HG03432 (cell line): ENCODE data around the gene NOP10.
A peak's percentile ranks its signal among the peaks of the same experiment; 100 is the strongest.
"Not testable (repeated sequence)": the region's sequence is repeated elsewhere in the genome, so short reads cannot be mapped to it uniquely, and the experiment has no call there.

Experiments used
- ATAC-seq: cut with Tn5 transposase; IDR thresholded peaks from one replicate; pipeline ENCODE4 v1.9.1; 2021; ENCODE audit warnings: mild to moderate bottlenecking, moderate library complexity; ENCODE audit not compliant: unreplicated experiment

NOP10 gene

GRCh38 chr15:34359416-34359815 is 16.5 kb upstream of the NOP10 start:
- no peak for ATAC-seq

GRCh38 chr15:34358948-34359347 is 16.0 kb upstream of the NOP10 start:
- ATAC-seq = no peak

GRCh38 chr15:34358367-34358766 is 15.4 kb upstream of the NOP10 start:
- no peak for ATAC-seq

GRCh38 chr15:34357653-34358052 is 14.7 kb upstream of the NOP10 start:
- ATAC-seq = no peak

GRCh38 chr15:34355241-34355640 is 12.3 kb upstream of the NOP10 start:
- no peak for ATAC-seq

- no peak for ATAC-seq
Observed at GRCh38 chr15:34354286-34354685, 11.3 kb upstream of the NOP10 start.

- ATAC-seq = no peak
Observed at GRCh38 chr15:34353627-34354026, 10.7 kb upstream of the NOP10 start.

GRCh38 chr15:34352996-34353395 is 10.1 kb upstream of the NOP10 start:
- not testable (repeated sequence) for ATAC-seq

- ATAC-seq = no peak
Observed at GRCh38 chr15:34349769-34350168, 6.8 kb upstream of the NOP10 start.

GRCh38 chr15:34348735-34349300 is 5.9 kb upstream of the NOP10 start:
- ATAC-seq = no peak

GRCh38 chr15:34347951-34348638 is 5.2 kb upstream of the NOP10 start:
- no peak for ATAC-seq

- not testable (repeated sequence) for ATAC-seq
Observed at GRCh38 chr15:34342213-34342736, 661 bp downstream of the NOP10 start.

- no peak for ATAC-seq
Observed at GRCh38 chr15:34341381-34342212, 1.3 kb downstream of the NOP10 start.

- no peak for ATAC-seq
Observed at GRCh38 chr15:34339946-34340345, 3.0 kb downstream of the NOP10 start.

GRCh38 chr15:34338347-34338746 is 4.6 kb downstream of the NOP10 start:
- no peak for ATAC-seq

- ATAC-seq = peak; percentile 79
Observed at GRCh38 chr15:34337557-34338306, 5.2 kb downstream of the NOP10 start, which contains the start of gene SLC12A6. TSS of gene SLC12A6 (minus strand) at chr15:34337781. CDS start at chr15:34336680, 1,101 bp downstream.

- peak; percentile 12 for ATAC-seq
Observed at GRCh38 chr15:34336991-34337556, 5.9 kb downstream of the NOP10 start.

GRCh38 chr15:34336231-34336990 is 6.5 kb downstream of the NOP10 start:
- ATAC-seq = no peak

GRCh38 chr15:34335176-34336032 is 7.5 kb downstream of the NOP10 start:
- no peak for ATAC-seq
